Vagina (tissue), 2 donors: ENCODE results near the gene PSORS1C1.

Source experiments
- POLR2A ChIP-seq, 2 donors: fragments of 450-650 bp; IDR thresholded peaks; one replicate each; pipeline ENCODE4 v1.6.1; 2017; ENCODE audit warnings: antibody characterized with exemption in 2 of 2, mild to moderate bottlenecking in 2 of 2, moderate library complexity in 2 of 2
- POLR2AphosphoS5 ChIP-seq, 2 donors: sonication (generic); formaldehyde crosslinking; IDR thresholded peaks; one replicate each; pipeline ENCODE4 v1.9.0; 2017; ENCODE audit warnings: antibody characterized with exemption in 2 of 2, mild to moderate bottlenecking in 2 of 2, low read depth in 1 of 2; ENCODE audit not compliant: insufficient read depth in 1 of 2
- TF ChIP-seq, protein P1 (sequence below), 3 experiments: fragments of 450-650 bp in 2 of 3; fragments of 200-600 bp in 1 of 3; sonication (generic) in 1 of 3; IDR thresholded peaks; one replicate each; pipeline ENCODE4 v1.5.1; 2017 to 2019; ENCODE audit warnings: antibody characterized with exemption in 3 of 3, mild to moderate bottlenecking in 2 of 3, moderate library complexity in 2 of 3

DNA sequence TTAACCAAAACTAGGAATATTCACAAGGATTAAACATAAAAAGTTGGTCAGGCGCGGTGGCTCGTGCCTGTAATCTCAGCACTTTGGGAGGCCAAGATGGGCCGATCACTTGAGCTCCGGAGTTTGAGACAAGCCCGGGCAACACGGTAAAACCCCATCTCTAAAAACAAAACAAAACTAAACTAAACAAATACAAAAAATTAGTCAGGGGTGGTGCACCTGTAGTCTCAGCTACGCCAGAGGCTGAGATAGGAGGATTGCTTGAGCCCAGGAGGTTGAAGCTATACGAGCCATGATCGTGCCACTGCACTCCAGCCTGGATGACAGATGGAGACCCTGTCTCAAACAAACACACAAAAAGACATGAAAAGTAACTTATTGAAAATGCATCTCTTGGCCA is 21.1 kb downstream of the PSORS1C1 start:
- TF ChIP-seq, protein P1, sequence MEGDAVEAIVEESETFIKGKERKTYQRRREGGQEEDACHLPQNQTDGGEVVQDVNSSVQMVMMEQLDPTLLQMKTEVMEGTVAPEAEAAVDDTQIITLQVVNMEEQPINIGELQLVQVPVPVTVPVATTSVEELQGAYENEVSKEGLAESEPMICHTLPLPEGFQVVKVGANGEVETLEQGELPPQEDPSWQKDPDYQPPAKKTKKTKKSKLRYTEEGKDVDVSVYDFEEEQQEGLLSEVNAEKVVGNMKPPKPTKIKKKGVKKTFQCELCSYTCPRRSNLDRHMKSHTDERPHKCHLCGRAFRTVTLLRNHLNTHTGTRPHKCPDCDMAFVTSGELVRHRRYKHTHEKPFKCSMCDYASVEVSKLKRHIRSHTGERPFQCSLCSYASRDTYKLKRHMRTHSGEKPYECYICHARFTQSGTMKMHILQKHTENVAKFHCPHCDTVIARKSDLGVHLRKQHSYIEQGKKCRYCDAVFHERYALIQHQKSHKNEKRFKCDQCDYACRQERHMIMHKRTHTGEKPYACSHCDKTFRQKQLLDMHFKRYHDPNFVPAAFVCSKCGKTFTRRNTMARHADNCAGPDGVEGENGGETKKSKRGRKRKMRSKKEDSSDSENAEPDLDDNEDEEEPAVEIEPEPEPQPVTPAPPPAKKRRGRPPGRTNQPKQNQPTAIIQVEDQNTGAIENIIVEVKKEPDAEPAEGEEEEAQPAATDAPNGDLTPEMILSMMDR (IDR thresholded peaks at IDR 0.05): no peak
- TF ChIP-seq POLR2A (IDR thresholded peaks at IDR 0.05) (no peak), POLR2AphosphoS5 (IDR thresholded peaks at IDR 0.05; ENCODE audit: insufficient read depth in 1 of 2, low read depth in 1 of 2) (no peak)
